GM04504 (cell line): ENCODE results near the gene AKAP1.

ENCODE experiments used
- DNase-seq: peaks from one replicate; pipeline ENCODE4 v3.0.0-alpha.2; 2012; ENCODE audit warnings: low read depth

Gene AKAP1, protein sequence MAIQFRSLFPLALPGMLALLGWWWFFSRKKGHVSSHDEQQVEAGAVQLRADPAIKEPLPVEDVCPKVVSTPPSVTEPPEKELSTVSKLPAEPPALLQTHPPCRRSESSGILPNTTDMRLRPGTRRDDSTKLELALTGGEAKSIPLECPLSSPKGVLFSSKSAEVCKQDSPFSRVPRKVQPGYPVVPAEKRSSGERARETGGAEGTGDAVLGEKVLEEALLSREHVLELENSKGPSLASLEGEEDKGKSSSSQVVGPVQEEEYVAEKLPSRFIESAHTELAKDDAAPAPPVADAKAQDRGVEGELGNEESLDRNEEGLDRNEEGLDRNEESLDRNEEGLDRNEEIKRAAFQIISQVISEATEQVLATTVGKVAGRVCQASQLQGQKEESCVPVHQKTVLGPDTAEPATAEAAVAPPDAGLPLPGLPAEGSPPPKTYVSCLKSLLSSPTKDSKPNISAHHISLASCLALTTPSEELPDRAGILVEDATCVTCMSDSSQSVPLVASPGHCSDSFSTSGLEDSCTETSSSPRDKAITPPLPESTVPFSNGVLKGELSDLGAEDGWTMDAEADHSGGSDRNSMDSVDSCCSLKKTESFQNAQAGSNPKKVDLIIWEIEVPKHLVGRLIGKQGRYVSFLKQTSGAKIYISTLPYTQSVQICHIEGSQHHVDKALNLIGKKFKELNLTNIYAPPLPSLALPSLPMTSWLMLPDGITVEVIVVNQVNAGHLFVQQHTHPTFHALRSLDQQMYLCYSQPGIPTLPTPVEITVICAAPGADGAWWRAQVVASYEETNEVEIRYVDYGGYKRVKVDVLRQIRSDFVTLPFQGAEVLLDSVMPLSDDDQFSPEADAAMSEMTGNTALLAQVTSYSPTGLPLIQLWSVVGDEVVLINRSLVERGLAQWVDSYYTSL

DNA sequence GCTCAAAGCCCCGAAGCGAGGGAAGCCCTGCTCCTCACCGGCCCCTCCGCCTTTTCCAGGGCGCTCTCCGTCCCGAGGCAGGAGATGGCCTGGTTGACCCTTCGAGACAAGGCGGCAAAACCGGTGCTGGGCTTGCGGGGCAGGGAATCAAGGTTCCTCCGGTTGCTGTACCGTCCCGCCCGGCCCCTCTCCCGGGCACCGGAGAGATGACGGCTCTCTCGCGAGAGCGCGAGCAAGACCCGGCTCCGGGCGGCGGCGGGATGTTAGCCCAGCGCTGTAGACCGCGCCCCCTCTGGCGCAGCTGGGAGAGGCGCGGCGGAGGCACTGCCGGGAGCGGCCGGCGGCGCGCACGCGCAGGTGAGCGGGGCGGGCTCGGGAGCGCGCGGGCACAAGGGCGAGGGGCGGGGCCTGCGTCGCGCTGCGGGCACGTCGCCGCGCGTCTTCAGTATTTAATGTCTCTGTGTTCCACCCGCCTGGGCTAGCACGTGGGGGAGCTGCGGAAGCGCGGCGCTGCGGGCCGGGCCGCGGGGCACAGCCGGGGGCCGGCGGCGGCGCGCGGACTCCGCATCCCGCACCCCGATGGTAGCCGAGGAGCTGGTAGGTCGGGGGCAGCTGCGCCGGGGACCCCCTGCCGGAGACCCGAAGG lies at the start of gene AKAP1:
Gene AKAP1, plus strand, starts transcription at position 445 of the 646 bp plus-strand sequence. CDS start 20,219 bp downstream, outside the sequence.
- peak; percentile 89 for DNase-seq

DNA sequence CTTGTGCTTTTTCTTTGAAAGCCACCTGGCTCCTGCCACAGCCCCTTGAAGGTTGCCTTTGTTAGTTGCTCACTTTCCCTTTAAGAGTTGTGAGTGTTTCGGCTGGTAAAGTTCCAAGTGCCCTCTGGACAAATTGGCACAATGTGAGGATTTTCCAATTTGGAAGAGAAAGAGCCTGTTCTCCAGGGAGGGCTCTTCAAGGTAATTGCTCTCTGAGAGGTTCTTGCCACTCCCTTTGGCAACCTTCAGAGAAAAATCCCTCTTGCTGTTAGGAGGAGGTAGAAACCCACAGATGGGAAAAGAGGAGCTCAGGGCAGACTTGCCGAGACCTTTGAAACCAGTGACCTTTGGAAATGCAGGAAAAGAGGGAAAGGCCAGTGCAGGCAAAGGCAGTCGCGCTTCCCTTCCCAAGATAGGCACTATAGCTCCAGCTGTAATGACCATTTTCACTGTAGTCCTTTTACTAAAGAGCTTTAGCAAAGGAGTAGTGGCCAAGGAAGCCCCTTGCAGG lies 49.0 kb upstream of the AKAP1 start:
- DNase-seq = no peak

DNA sequence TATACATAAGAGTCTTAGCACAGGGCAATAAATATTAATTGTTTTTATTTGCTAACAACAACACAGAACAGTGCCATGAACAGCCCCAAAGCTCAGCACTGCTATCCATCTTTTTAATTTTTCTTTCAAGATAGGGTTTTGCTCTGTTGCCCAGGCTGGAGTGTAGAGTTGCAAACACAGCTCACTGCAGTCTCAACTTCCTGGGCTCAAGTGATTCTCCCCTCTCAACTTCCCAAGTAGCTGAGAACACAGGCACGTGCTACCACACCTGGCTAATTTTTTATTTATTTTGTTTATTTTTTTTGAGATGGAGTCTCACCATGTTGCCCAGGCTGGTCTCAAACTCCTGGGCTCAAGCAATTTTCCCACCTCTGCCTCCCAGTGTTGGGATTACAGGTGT lies 47.6 kb upstream of the AKAP1 start:
- no peak for DNase-seq

DNA sequence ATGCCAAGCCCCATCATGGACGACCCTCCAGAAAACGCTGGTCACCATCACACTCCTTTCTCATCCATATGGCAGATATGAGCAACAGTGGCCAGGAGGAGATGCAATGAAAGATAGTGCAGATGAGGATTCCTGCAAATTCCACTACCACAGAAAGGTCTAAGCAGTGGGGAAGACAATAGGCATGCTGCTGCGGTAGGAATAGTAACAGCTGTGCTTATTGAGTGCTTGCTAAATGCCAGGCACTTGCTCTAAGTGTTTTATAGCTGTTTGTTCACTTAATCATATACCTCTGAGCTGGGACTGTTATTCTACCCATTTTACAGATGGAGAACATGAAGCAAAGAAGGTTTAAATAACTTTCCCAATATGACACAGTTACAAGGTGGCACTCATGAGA lies 46.6 kb upstream of the AKAP1 start:
- DNase-seq = no peak

DNA sequence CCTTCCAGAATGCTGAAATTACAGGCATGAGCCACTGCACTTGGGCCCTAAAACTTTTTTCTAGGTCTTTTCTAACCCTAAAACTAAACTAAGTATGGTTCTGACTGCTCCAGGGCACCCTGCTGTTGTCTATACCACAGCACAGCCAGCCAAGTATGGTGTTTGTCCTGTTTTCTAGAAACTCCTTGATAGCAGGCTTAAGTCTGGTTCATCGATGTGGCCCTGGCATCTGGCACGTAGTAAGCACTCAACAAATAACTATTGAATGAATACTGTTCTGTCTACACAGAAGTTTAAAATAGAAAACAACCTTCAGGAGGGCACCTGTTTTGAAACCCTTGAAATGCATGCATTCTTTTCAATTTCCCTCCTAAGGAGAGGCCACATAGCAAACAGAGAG lies 44.5 kb upstream of the AKAP1 start:
- no peak for DNase-seq

DNA sequence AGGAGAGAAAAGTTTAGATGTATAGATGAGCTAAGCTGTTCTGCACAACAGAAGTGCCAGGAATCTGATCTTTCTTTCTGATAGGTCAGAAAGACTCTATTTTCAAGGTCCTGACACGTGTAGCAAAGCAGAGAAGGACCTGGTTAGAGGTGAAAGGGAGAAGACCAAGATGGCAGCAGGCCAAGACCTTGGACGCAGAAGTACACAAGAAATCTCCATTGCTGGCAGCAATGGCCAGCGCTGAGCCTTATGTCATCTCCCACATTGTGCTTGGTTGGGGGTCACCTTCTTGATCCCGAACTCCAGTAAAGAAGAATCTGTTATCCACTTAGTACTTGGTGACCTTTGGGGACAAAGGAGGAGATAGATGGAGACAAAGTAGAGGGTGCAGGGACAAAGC lies 41.8 kb upstream of the AKAP1 start:
- no peak for DNase-seq

DNA sequence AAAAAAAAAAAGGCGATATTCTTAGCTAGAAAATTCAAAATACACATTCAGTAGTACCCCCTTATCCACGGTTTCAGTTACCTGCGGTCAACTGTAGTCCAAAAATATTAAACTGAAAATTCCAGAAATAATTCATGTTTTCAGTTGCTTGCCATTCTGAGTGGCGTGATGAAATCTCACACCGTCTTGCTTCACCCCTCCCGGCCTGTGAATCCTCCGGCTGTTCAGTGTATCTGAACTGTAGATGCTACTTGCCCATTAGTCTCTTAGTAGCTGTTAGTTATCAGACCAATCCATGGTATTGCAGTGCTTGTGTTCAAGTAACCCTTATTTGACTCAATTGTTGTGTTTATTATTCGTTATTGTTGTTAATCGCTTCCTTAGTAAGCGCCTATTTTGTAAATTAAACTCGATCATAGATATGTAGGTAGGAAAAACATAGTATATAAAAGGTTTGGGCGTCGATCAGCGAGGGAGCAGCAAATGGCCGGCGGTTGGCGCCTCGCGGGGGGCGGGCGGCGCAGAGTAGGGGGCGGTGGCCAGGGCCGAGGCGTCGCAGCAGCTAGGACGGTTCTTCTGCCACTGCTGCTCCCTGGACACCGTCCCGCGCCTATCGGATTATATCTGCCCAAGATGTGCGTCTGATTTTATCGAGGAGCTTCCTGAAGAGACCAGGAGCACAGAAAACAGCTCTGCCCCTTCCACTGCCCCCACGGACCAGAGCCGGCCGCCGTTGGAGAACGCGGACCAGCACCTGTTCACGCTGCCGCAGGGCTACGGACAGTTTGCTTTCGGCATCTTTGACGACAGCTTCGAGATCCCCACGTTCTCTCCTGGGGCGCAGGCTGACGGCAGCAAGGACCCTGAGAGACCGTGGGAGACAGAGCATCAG lies 39.8 kb upstream of the AKAP1 start:
- no peak for DNase-seq

DNA sequence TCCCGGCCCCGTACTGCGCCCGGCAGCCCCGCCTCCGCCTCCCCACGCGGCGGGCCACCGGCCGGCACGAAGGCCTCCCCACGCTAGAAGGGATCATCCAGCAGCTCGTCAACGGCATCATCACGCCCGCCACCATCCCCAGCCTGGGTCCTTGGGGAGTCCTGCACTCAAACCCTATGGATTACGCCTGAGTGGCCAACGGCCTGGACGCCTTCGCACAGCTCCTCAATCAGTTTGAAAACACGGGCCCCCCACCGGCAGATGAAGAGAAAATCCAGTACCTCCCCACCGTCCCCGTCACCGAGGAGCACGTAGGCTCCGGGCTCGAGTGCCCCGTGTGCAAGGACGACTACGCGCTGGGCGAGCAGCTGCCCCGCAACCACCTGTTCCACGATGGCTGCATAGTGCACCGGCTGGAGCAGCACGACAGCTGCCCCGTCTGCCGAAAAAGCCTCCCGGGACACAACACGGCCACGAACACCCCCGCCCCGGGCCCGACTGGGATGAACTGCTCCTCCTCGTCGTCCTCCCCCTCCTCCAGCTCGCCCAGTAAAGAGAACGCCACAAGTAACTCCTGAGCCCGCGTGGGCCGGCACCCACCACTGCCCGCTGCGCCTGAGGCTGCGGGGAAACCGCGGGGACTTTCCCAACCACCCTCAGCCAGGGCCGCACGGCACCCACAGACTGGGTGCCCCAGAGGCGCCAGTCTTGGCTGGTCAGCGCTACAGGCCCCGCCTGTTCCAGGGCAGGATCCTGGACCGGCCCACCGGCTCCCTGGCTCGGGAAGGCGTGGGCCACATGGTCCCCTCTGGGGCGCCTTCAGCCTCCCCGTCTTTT lies 39.0 kb upstream of the AKAP1 start:
- no peak for DNase-seq

DNA sequence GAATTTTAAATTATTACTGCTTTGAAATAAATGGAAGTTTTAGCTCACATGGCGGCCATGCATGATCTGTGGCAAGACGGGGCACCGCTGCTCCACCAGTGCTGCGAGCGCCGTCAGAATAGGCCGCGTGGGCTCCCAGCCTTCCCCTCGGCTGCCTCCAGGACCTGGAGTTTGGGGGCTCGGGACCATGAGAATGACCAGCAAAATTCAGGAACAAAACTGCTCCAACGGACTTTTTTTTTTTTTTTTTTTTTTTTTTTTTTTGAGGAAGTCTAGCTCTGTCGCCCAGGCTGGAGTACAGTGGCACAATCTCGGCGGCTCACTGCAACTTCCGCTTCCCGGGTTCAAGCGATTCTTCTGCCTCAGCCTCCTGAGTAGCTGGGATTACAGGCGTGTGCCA lies 38.3 kb upstream of the AKAP1 start:
- no peak for DNase-seq

DNA sequence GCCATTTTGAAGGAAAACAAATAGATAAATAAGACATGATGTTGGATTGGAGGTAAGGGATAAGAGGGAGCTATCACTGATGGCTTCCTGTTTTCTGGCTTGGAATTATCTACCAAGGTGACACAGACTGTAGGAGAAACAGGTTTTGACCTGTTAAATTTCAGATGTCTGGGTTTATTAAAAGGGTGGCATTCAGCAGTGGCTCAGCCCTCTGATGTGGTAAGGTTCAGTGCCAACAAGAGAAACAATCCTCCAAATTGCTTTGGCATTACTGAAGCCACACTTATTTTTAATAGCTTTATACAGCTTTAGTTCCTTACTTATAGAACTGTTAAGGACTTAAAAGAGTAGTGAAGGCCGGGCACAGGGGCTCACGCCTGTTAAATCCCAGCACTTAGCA lies 37.0 kb upstream of the AKAP1 start:
- no peak for DNase-seq

DNA sequence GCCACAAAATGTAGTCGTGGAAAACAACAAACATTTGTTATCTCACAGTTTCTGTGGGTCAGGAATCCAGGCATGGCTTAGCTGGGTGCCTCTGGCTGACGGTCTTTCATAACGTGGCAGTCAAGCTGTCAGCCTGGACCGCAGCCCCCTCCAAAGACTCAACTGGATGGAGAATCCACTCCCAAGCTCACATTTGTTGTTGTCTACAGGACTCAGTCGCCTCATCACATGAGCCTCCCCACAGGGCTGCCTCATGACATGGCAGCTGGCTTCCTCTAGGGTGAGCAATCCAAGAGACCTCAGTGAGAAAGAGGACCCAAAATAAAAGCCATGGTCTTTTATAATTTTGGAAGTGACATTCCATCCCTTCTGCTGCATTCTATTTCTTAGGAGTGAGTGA lies 34.7 kb upstream of the AKAP1 start:
- DNase-seq = no peak

DNA sequence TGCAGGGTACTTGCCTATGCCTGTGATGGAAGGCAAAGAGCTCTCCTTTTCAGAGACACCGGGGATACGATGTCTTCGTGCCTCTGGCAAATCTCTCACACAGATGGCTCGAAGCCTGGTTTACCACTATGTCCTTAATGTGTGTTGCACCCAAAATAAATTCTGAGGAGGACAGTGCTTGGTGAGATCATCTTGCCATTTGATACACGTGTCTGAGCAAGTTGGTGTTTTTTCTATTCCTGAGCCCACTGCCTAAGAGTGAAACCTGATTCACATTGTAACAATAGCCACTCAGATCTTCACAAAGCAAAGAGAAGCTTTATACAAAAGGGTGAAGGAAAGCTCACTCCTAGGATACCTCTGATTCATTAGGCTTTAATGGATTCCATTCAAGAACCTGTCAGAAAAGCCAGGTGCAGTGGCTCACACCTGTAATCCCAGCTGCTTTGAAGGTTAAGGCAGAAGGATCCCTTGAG lies 33.1 kb upstream of the AKAP1 start:
- DNase-seq = no peak

DNA sequence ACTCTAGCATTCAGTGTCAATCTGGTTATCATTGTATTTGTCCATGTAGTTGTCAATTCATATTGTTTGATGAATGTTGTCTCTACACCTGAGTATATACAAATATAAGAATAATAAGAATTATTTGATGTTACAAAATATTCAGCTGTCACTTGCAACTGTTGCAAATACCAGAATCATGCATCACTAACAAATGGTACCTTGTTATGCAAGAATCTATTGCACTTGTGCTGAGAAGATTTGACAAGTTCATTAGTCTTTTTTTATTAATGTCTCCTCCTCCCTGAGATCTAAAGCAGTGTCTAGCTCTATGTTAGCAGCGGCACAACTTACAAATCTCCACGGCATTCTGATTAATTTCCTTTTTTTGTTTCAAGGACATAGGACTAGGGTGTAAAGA lies 22.2 kb upstream of the AKAP1 start:
- no peak for DNase-seq

DNA sequence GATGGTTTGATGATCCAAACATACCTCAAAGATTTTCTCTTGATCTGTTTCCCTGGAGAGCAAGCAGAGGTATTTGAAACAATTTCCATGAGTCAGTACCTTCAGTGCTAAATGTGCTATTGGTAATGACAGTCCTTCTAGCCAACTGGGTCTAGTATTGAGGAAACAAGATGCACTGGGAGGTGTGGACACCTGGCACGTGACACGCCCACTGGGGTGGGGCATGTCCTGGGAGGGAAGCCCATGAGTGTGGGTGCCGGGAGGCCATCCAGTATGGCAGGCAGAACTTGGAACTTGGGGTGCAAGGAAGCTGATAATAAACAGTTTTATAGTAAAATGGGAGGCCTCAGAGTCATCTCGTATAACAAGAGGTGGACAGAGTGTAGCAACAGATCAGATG lies 17.9 kb upstream of the AKAP1 start:
- no peak for DNase-seq

DNA sequence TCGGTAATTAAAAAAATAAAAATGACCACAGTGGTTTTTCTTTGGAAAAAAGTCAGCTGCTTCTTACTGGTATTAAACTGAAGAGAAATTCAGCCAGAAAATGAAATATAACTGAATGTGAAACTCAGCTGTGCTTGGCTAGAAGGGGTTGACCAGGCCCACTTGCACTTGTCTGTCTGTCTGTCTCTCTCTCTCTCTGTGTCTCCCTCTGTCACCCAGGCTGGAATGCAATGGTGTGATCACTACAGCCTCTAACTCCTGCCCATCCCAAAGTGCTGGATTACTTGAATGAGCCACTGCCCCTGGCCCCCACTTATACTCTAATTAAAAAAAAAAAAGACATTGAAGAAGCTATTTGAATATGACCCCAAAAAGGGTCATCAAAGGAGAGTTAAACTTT lies 17.3 kb upstream of the AKAP1 start:
- DNase-seq = no peak

DNA sequence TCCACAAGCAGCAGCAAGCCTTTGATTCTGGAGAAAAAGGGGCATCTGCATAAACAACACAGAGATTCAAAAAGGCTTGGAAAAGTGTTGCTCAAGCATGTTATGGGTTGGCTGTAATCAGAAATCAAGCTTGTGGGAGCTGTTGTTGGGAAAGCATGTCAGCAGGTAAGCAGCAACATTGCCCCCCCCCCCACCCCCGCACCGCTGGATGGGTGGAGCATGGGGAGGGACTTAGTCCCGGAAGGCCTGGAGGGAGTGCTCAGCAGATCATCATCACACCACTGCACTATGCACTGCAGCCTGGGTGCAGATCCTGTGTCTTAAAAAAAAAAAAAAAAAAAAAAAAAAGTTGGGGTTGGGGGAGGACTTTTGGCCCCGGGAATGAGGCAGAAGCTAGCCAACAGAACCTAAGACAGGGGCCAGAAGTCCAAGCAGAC lies 16.8 kb upstream of the AKAP1 start:
- no peak for DNase-seq

DNA sequence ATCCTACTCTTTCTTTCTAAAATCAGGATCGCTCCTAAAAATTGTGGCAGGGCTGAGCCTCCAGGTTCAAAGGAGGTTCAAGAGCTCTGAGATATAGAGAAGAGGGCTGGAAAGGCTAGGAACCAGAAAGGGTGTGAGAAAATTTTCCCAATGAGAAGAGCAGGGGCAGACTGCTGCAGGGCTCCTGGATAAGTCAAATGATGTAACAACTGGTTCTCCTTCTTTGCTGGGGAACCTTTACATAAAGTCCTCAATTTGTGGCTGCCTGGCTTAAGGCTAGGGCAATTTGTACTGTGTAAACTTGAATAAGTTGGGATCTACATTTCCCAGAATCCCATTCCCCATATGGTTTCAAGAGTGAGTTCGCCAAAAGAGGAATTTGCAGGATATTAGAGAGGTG lies 16.3 kb upstream of the AKAP1 start:
- DNase-seq = no peak

DNA sequence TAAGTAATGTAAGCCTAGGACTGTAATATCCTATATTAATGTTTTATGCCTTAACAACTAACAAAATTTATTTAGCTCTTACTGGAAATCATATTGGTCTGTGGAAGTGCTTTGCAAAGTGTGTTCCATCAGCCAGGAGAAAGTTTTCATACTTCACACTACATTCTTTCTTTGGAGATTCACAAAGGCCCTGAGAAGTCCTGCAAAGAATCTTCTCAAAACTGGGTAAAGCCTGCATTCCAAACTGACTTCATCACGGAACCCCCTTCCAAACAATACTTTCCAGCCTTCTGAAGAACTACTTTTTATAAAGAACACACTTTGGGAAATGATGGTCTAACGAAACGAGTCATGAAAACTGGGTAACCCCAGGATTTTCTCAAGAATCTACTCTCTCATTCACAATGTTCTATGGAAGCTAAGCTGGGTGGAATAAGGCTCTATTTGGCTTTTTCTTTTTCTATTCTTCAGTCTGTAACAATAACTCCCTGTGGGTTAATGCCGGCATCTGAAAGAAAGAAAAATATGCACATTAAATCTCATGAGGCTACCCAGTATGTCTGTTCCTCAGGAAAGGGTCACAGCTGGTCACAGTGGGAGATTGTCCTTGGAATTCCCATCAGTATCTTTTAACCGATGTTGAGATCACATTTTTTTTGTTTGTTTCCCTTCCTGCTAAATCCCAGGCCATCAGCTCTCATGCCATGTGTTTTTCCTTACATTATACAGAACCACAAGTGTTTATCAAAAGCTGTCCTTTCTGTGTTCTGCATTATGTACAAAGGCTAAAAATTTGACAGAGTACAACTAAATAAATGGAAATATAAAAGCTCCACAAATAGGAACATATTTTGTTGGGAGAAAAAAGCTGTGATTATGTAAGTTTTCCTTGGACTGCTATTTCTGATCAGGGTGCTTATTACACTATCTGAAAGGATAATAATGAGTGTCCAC lies 12.8 kb upstream of the AKAP1 start:
- DNase-seq = no peak

DNA sequence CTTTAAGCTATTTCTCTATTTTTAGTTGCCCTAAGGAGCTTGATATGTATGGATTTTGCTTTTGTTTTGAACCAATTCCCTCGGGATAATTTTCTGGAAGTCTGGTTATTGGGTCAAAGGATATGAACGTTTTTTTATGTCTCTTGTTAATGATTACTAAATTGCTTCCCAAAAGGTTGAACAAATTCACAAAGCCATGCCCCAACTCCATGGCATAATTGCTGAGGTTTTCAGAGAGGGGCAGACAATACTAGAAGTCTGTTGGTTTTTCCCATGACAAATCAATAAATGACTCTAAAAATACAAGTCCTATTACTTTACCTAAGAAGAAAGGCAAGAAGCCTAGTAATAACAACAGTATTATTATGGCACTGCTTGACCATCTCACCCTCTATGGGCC lies 11.4 kb upstream of the AKAP1 start:
- no peak for DNase-seq
